GM23248 (cell line): ENCODE results near the gene L3HYPDH. TPM values are rescaled to one million over a fixed set of nuclear protein-coding genes. Genes with fewer than 3 reads are reported as not detected.

Experiments used
- DNase-seq: peaks from one replicate; pipeline ENCODE4 v3.0.0-alpha.2; 2015
- H2AFZ ChIP-seq: fragments of 200-600 bp; sonication (generic); 2 replicates; pipeline ENCODE4 v1.6.1; 2016; ENCODE audit warnings: antibody characterized with exemption
- H3F3A ChIP-seq: fragments of 200-600 bp; sonication (generic); 2 replicates; pipeline ENCODE4 v1.6.1; 2016; ENCODE audit warnings: mild to moderate bottlenecking, antibody characterized with exemption, mixed run types; ENCODE audit not compliant: insufficient read depth
- H3K27ac ChIP-seq: fragments of 200-600 bp; sonication (generic); 2 replicates; pipeline ENCODE4 v1.5.1; 2016; ENCODE audit warnings: mild to moderate bottlenecking
- H3K27me3 ChIP-seq: fragments of 200-600 bp; sonication (generic); replicated peaks from 2 replicates; pipeline ENCODE4 v1.6.1; 2016; ENCODE audit warnings: mild to moderate bottlenecking; ENCODE audit not compliant: insufficient read depth
- H3K36me3 ChIP-seq: fragments of 200-600 bp; sonication (generic); 2 replicates; pipeline ENCODE4 v1.6.1; 2016; ENCODE audit warnings: low read depth, mild to moderate bottlenecking
- H3K4me1 ChIP-seq: fragments of 200-600 bp; sonication (generic); 2 replicates; pipeline ENCODE4 v1.6.1; 2016; ENCODE audit warnings: mild to moderate bottlenecking; ENCODE audit not compliant: insufficient read depth
- H3K4me2 ChIP-seq: fragments of 200-600 bp; sonication (generic); one replicate; pipeline ENCODE4 v1.6.1; 2016; ENCODE audit warnings: mild to moderate bottlenecking; ENCODE audit not compliant: unreplicated experiment
- H3K4me3 ChIP-seq: fragments of 200-600 bp; sonication (generic); 2 replicates; pipeline ENCODE4 v1.5.1; 2016; ENCODE audit warnings: mild to moderate bottlenecking
- H3K79me2 ChIP-seq: fragments of 200-600 bp; sonication (generic); 2 replicates; pipeline ENCODE4 v1.6.1; 2016; ENCODE audit warnings: mild to moderate bottlenecking; ENCODE audit not compliant: insufficient read depth
- H3K9ac ChIP-seq: fragments of 200-600 bp; sonication (generic); 2 replicates; pipeline ENCODE4 v1.6.1; 2016; ENCODE audit warnings: mild to moderate bottlenecking
- H3K9me2 ChIP-seq: fragments of 200-600 bp; sonication (generic); 2 replicates; pipeline ENCODE4 v1.6.1; 2016; ENCODE audit warnings: mixed run types, mild to moderate bottlenecking, moderate library complexity; ENCODE audit not compliant: insufficient read depth
- H3K9me3 ChIP-seq: fragments of 200-600 bp; sonication (generic); one replicate; pipeline ENCODE4 v1.6.1; 2017; ENCODE audit warnings: low read depth
- H4K20me1 ChIP-seq: fragments of 200-600 bp; sonication (generic); 2 replicates; pipeline ENCODE4 v1.6.0; 2016; ENCODE audit not compliant: insufficient read depth
- EZH2 ChIP-seq: fragments of 200-600 bp; sonication (generic); IDR thresholded peaks from 2 replicates; pipeline ENCODE4 v1.6.1; 2018; ENCODE audit warnings: antibody characterized with exemption, mild to moderate bottlenecking; ENCODE audit not compliant: insufficient read depth, poor library complexity, severe bottlenecking
- EZH2phosphoT487 ChIP-seq: fragments of 200-600 bp; sonication (generic); IDR thresholded peaks from 2 replicates; pipeline ENCODE4 v1.6.1; 2018; ENCODE audit warnings: antibody characterized with exemption, moderate library complexity, mild to moderate bottlenecking, low read depth; ENCODE audit not compliant: insufficient read depth
- WGBS, 2 experiments: methylation state at CpG; one replicate each; pipeline ENCODE4 v1.1.6; 2015 to 2017; ENCODE audit warnings: low lambda C conversion rate in 2 of 2, low coverage in 1 of 2; ENCODE audit errors: missing lambda C conversion rate in 2 of 2; 5-methylcytosine and 5-hydroxymethylcytosine counted together
- in situ Hi-C: fragments of 300-500 bp; cut with MboI; formaldehyde crosslinking; loops from 2 replicates; pipeline ENCODE4 v1.15.0; 2020
- polyA plus RNA-seq: library from polyadenylated mRNA; unstranded; fragments of >200 nt; fragmentation: Nextera tagmentation; extraction: Ambion mirVana; gene quantifications from 2 replicates; pipeline ENCODE4 v1.2.1, GENCODE V29; 2016
- total RNA-seq: library from RNA; depleted of rRNA; stranded (reverse); fragments of >200 nt; shearing (Covaris generic); gene quantifications from 2 replicates; pipeline ENCODE4 v1.2.3, GENCODE V29; 2014; rRNA removed

Gene L3HYPDH
- total and polyA plus RNA-seq, 2 experiments from 2014 or later = 65.1 to 69.3 TPM

- Histone ChIP-seq H4K20me1 (no peaks in the 10 kb centered on the region), H3K9me2 (no peaks in the 10 kb centered on the region), H3K4me3 (no peak overlapping the region), H3K9me3 (no peaks in the 10 kb centered on the region), H3F3A (peaks cover 17% of the 10 kb centered on the region; the same call in 1 of the 2 replicates), H3K27ac (no peak overlapping the region), H3K4me1 (peaks cover 20% of the 10 kb centered on the region), H3K4me2 (no peak overlapping the region), H3K9ac (no peak overlapping the region), H3K27me3 (no peaks in the 10 kb centered on the region), H3K79me2 (no peaks in the 10 kb centered on the region), H3K36me3 (no peaks in the 10 kb centered on the region), H2AFZ (no peak overlapping the region)
- no peak for TF ChIP-seq EZH2
- TF ChIP-seq EZH2phosphoT487 = no peak
- in situ Hi-C loops = loop anchor here (25.0 kb wide), 2 partner anchors 787 to 937 kb away; partner anchors contain the start of gene DACT1
- DNase-seq = no peak
- 70 to 85% methylated on average over 4 of the region's 4 CpGs for WGBS, 2 experiments
Observed at GRCh38 chr14:59424341-59425071, 59.7 kb downstream of the L3HYPDH start.

Other genes starting within 250 kb of the L3HYPDH start
- gene GPR135, start 19.0 kb downstream of the L3HYPDH start, total RNA-seq = 2.6 and 5.8 TPM in 2 replicates
- 1.3 and 1.5 TPM in 2 replicates for gene GPR135, start 19.0 kb downstream of the L3HYPDH start, polyA plus RNA-seq
- gene JKAMP, start 109 bp upstream of the L3HYPDH start, total RNA-seq = 120 and 197 TPM in 2 replicates
- 89.2 and 93.4 TPM in 2 replicates for gene JKAMP, start 109 bp upstream of the L3HYPDH start, polyA plus RNA-seq
- gene CCDC175, start 92.4 kb upstream of the L3HYPDH start, total RNA-seq = not detected in 2 replicates
- not detected in 2 replicates for gene CCDC175, start 92.4 kb upstream of the L3HYPDH start, polyA plus RNA-seq